B cell (primary cell): Measurements from ENCODE around the gene WDFY2. TPM values are rescaled to one million over a fixed set of nuclear protein-coding genes. Genes with fewer than 3 reads are reported as not detected.

Source experiments
- ATAC-seq: fragments of 200-7000 bp; cut with Tn5 transposase; one replicate; pipeline ENCODE4 v1.10.0; 2021; ENCODE audit warnings: low read depth, mild to moderate bottlenecking, moderate number of reproducible peaks, moderate library complexity
- CTCF ChIA-PET: fragments of 350-600 bp; sonication (Branson Sonifier 250); formaldehyde crosslinking; loops from one replicate; lab custom pipeline; 2021; ENCODE audit warnings: antibody characterized with exemption, inconsistent platforms; lab: Charles Lee
- POLR2A ChIA-PET: fragments of 350-600 bp; sonication (Branson Sonifier 250); formaldehyde crosslinking; loops from one replicate; lab custom pipeline; 2021; ENCODE audit warnings: antibody characterized with exemption; lab: Charles Lee
- DNase-seq: peaks from one replicate; pipeline ENCODE4 v3.0.0; 2013
- H2AFZ ChIP-seq: 2 replicates; pipeline ENCODE4 v1.6.1; 2012; ENCODE audit warnings: mild to moderate bottlenecking, low read depth, low read length; ENCODE audit not compliant: insufficient read depth, poor library complexity, severe bottlenecking
- H3K27ac ChIP-seq, 2 donors: 1 replicate in 1 of 2; 2 replicates in 1 of 2; pipeline ENCODE4 v1.5.1; 2012 to 2013; ENCODE audit warnings: low read length in 2 of 2, mild to moderate bottlenecking in 2 of 2, moderate library complexity in 1 of 2
- H3K27me3 ChIP-seq, 4 experiments: fragments of 200-600 bp in 1 of 4; sonication (generic) in 1 of 4; replicated peaks in 1 of 4; 1 replicate in 2 of 4; 2 replicates in 2 of 4; pipeline versions ENCODE4 v1.6.1 to v1.7.0; 2013 to 2016; ENCODE audit warnings: low read length in 3 of 4, mild to moderate bottlenecking in 2 of 4, mixed read lengths in 1 of 4, moderate library complexity in 1 of 4; ENCODE audit not compliant: insufficient read depth in 4 of 4, control insufficient read depth in 3 of 4; ENCODE audit errors: control extremely low read depth in 1 of 4
- H3K36me3 ChIP-seq, 2 experiments: replicated peaks in 1 of 2; 1 replicate in 1 of 2; 2 replicates in 1 of 2; pipeline versions ENCODE4 v1.6.1 to v1.7.1; 2013; ENCODE audit warnings: low read length in 1 of 2; ENCODE audit not compliant: insufficient read depth in 2 of 2, control insufficient read depth in 1 of 2; ENCODE audit errors: control extremely low read depth in 1 of 2, extremely low read depth in 1 of 2
- H3K4me1 ChIP-seq, 2 donors: fragments of 200-600 bp in 1 of 2; sonication (generic) in 1 of 2; 1 replicate in 1 of 2; 2 replicates in 1 of 2; pipeline versions ENCODE4 v1.5.1 to v1.6.1; 2013 to 2017; ENCODE audit warnings: low read length in 2 of 2; ENCODE audit not compliant: control insufficient read depth in 2 of 2, insufficient read depth in 2 of 2
- H3K4me2 ChIP-seq: replicated peaks from 2 replicates; pipeline ENCODE3; 2012; ENCODE audit warnings: mild to moderate bottlenecking, low read depth, low read length; ENCODE audit not compliant: poor library complexity, severe bottlenecking
- H3K4me3 ChIP-seq, 5 experiments: fragments of 200-600 bp in 1 of 5; sonication (generic) in 1 of 5; 1 replicate in 3 of 5; 2 replicates in 2 of 5; pipeline versions ENCODE4 v1.5.1 to v1.7.0; 2011 to 2016; ENCODE audit warnings: low read length in 4 of 5, mild to moderate bottlenecking in 4 of 5, low read depth in 2 of 5, control low read depth in 1 of 5, moderate library complexity in 1 of 5; ENCODE audit not compliant: insufficient read depth in 1 of 5; ENCODE audit errors: control extremely low read depth in 1 of 5, extremely low read depth in 1 of 5
- H3K79me2 ChIP-seq: fragments of 200-600 bp; sonication (generic); one replicate; pipeline ENCODE4 v1.6.0; 2016; ENCODE audit warnings: low read length; ENCODE audit not compliant: control insufficient read depth, insufficient read depth
- H3K9ac ChIP-seq: fragments of 200-600 bp; sonication (generic); 2 replicates; pipeline ENCODE4 v1.6.1; 2017; ENCODE audit warnings: mild to moderate bottlenecking, low read length, moderate library complexity
- H3K9me3 ChIP-seq, 3 donors: one replicate each; pipeline versions ENCODE4 v1.6.1 to v1.7.1; 2013; ENCODE audit warnings: low read length in 2 of 3; ENCODE audit not compliant: control insufficient read depth in 2 of 3, insufficient read depth in 1 of 3; ENCODE audit errors: control extremely low read depth in 1 of 3
- H4K20me1 ChIP-seq: 2 replicates; pipeline ENCODE4 v1.6.0; 2012; ENCODE audit warnings: mild to moderate bottlenecking, low read length; ENCODE audit not compliant: insufficient read depth, control insufficient read depth, poor library complexity, severe bottlenecking
- H3K27ac Mint-ChIP-seq: one replicate; pipeline ENCODE4 v1.8.0; 2021; ENCODE audit warnings: mixed read lengths
- H3K27me3 Mint-ChIP-seq: one replicate; pipeline ENCODE4 v1.8.0; 2021; ENCODE audit warnings: mixed read lengths
- H3K4me1 Mint-ChIP-seq: one replicate; pipeline ENCODE4 v1.8.0; 2021; ENCODE audit warnings: mixed read lengths
- H3K4me3 Mint-ChIP-seq: one replicate; pipeline ENCODE4 v1.8.0; 2021; ENCODE audit warnings: mixed read lengths
- H3K9me3 Mint-ChIP-seq: one replicate; pipeline ENCODE4 v1.8.0; 2022; ENCODE audit warnings: mixed read lengths; ENCODE audit not compliant: insufficient read depth
- CTCF ChIP-seq: fragments of 200-600 bp; IDR thresholded peaks from one replicate; pipeline ENCODE4 v1.8.0; 2022; ENCODE audit warnings: antibody characterized with exemption, mild to moderate bottlenecking
- EZH2 ChIP-seq: IDR thresholded peaks from 2 replicates; pipeline ENCODE4 v1.6.1; 2012; ENCODE audit warnings: borderline replicate concordance, low read depth, mild to moderate bottlenecking, moderate library complexity, low read length; ENCODE audit not compliant: insufficient read depth, poor library complexity, severe bottlenecking
- WGBS: methylation state at CpG from one replicate; pipeline ENCODE4 v1.1.5; 2013; ENCODE audit warnings: missing lambda C conversion rate; ENCODE audit not compliant: insufficient coverage; 5-methylcytosine and 5-hydroxymethylcytosine counted together
- intact Hi-C: fragments of 100-400 bp; cut with micrococcal nuclease; formaldehyde crosslinking; loops from one replicate; pipeline ENCODE4 v1.10.0; 2022
- polyA plus RNA-seq: library from polyadenylated mRNA; depleted of rRNA; stranded (reverse); fragments of >200 nt; gene quantifications from 2 replicates; pipeline ENCODE4 v1.2.3, GENCODE V29; 2012
- total RNA-seq, 2 donors: library from RNA; stranded (reverse); fragments of 120-200 nt in 1 of 2; gene quantifications; 1 replicate in 1 of 2; 2 replicates in 1 of 2; pipeline versions ENCODE4 v1.2.3 to v1.2.4, GENCODE V29; 2013 to 2022

The WDFY2 gene
- total and polyA plus RNA-seq, 2 donors (not counting 1 experiment from before 2014, with no cell fraction given), result 12.4 to 47.7 TPM

DNA sequence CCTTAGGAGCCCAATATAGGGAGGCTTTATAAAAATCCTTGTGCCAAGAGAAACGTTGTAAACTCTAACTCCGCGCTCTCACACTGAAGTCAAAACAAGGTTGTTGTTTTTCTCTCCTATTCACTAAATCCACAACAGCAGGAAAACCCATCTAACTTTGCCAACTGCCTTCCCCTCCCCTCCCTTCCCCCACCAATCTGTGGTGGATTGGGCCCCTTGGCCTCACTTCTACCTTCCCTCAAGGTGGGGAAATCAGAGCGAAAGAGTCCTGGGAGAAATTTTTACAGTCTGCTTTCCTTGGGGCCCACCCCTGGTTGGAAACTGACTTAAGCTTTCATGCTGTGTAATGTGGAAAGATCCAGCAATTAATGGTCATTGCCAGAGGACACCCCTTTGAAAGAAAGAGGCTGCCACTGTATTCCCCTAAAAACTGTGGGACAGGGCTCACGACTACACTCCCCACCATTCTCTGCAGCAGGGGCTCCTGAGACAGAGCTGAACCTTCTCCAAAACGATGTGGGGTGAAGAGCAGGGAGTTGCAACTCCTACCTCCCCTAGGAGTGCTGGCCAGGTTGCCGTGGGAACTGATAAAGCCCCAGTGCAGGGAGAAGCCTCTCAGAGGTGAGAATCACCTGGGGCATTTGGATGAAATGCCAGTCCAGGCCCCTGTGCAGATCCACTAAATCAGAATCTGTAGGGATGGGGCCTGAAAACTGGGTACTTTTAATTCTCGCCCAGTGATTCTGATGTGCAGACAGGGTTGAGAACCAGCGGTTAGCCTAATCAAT is 218.6 kb downstream of the WDFY2 start:
- H3K9ac ChIP-seq, result peak overlapping the region; percentile 96
- CTCF ChIA-PET, result interaction anchor here (0.8 to 2.2 kb wide), 6 partner anchors 12 to 369 kb away, joined by 3 to 8 read pairs (median 3); partner anchors contain the start of gene INTS6
- H3K27me3 ChIP-seq, result no peaks in the 10 kb centered on the region
- peak overlapping the region; percentile 98 for H3K27ac ChIP-seq
- H3K4me3 ChIP-seq, result peak overlapping the region; percentile 64 to 94 (median 72)
- POLR2A ChIA-PET, result interaction anchor here (0.7 to 1.7 kb wide), 4 partner anchors 7 to 351 kb away, joined by 3 to 9 read pairs (median 6); partner anchors contain the start of gene INTS6
- intact Hi-C loops, result loop anchor here (1.0 to 10.0 kb wide), 3 partner anchors 219 to 578 kb away; partner anchors contain the start of genes FAM124A, INTS6 and WDFY2
- peaks cover 38% of the 10 kb centered on the region for H3K4me1 Mint-ChIP-seq
- peaks cover 17% of the 10 kb centered on the region for H3K79me2 ChIP-seq
- TF ChIP-seq EZH2 (no peak), CTCF (no peak)
- H3K4me2 ChIP-seq, result peak overlapping the region; percentile 88
- 87% methylated on average over 4 of the region's 9 CpGs for WGBS
- no peaks in the 10 kb centered on the region for H3K36me3 ChIP-seq
- no peaks in the 10 kb centered on the region for H3K9me3 Mint-ChIP-seq
- peak overlapping the region; percentile 64 for H2AFZ ChIP-seq
- H4K20me1 ChIP-seq, result no peaks in the 10 kb centered on the region
- peak overlapping the region; percentile 100 for H3K27ac Mint-ChIP-seq
- H3K9me3 ChIP-seq, result no peaks in the 10 kb centered on the region
- no peak for DNase-seq
- H3K4me1 ChIP-seq, result peaks cover 19 to 27% of the 10 kb centered on the region in 2 donors
- peak overlapping the region; percentile 99 for H3K4me3 Mint-ChIP-seq
- no peak for ATAC-seq
- no peaks in the 10 kb centered on the region for H3K27me3 Mint-ChIP-seq
